MCF 10A (cell line): ENCODE data around the gene SSH2. TPM values are rescaled to one million over a fixed set of nuclear protein-coding genes. Genes with fewer than 3 reads are reported as not detected.
A peak's percentile ranks its signal among the peaks of the same experiment; 100 is the strongest.

Source experiments
- BruUV-seq: library from RNA; stranded (reverse); fragments of 400-500 nt; replicated peaks from 2 replicates; lab custom pipeline; 2021; lab: Mats Ljungman, UMichigan
- CTCF ChIA-PET: fragments of 300-600 bp; sonication (Branson Sonifier 250); formaldehyde crosslinking; extraction: SDS; loops from one replicate; lab custom pipeline; 2021; ENCODE audit warnings: antibody characterized with exemption, inconsistent platforms; lab: Yijun Ruan, JAX
- POLR2A ChIA-PET: fragments of 300-600, 350-650 bp; sonication (Branson Sonifier 250); formaldehyde crosslinking; extraction: SDS; loops from one replicate; lab custom pipeline; 2020; ENCODE audit warnings: antibody characterized with exemption, inconsistent platforms; lab: Yijun Ruan, JAX
- DNase-seq: peaks from one replicate; pipeline ENCODE4 v3.0.0-alpha.2; 2018; ENCODE audit not compliant: unreplicated experiment
- H3K27ac Mint-ChIP-seq: one replicate; pipeline ENCODE4 v1.8.0; 2022; ENCODE audit warnings: mild to moderate bottlenecking, low read depth, mixed read lengths; ENCODE audit not compliant: unreplicated experiment
- H3K27me3 Mint-ChIP-seq: one replicate; pipeline ENCODE4 v1.8.0; 2022; ENCODE audit warnings: mixed read lengths; ENCODE audit not compliant: insufficient read depth, unreplicated experiment
- H3K36me3 Mint-ChIP-seq: one replicate; pipeline ENCODE4 v1.8.0; 2022; ENCODE audit warnings: mild to moderate bottlenecking, moderate library complexity, mixed read lengths; ENCODE audit not compliant: insufficient read depth, unreplicated experiment
- H3K4me1 Mint-ChIP-seq: one replicate; pipeline ENCODE4 v1.8.0; 2022; ENCODE audit warnings: mixed read lengths; ENCODE audit not compliant: insufficient read depth, unreplicated experiment
- H3K4me3 Mint-ChIP-seq: one replicate; pipeline ENCODE4 v1.8.0; 2022; ENCODE audit warnings: mild to moderate bottlenecking, moderate library complexity, mixed read lengths; ENCODE audit not compliant: unreplicated experiment
- H3K9me3 Mint-ChIP-seq: one replicate; pipeline ENCODE4 v1.8.0; 2022; ENCODE audit warnings: mixed read lengths; ENCODE audit not compliant: unreplicated experiment
- CTCF ChIP-seq: fragments of 200-600 bp; IDR thresholded peaks from one replicate; pipeline ENCODE4 v1.8.0; 2022; ENCODE audit warnings: antibody characterized with exemption, mild to moderate bottlenecking; ENCODE audit not compliant: unreplicated experiment
- intact Hi-C: fragments of 100-400 bp; cut with micrococcal nuclease; formaldehyde crosslinking; loops from 2 replicates; pipeline ENCODE4 v1.14.1; 2022
- total RNA-seq: library from RNA; stranded (reverse); gene quantifications from 2 replicates; pipeline ENCODE4 v1.2.3, GENCODE V29; 2022

The SSH2 gene
- total RNA-seq, 1 experiment from 2014 or later, result 21.9 TPM

- TF ChIP-seq CTCF, result peak; percentile 24
- H3K9me3 Mint-ChIP-seq, result no peaks in the 10 kb centered on the region
- no peaks in the 10 kb centered on the region for H3K36me3 Mint-ChIP-seq
- H3K4me1 Mint-ChIP-seq, result peaks cover 27% of the 10 kb centered on the region
- no TSS peak for BruUV-seq
- POLR2A ChIA-PET, result interaction anchor here (1.1 to 1.6 kb wide), 4 partner anchors 13 to 93 kb away, joined by 4 to 6 read pairs (median 5); no protein-coding TSS in a partner anchor
- CTCF ChIA-PET, result interaction anchor here (0.6 to 2.1 kb wide), 21 partner anchors 9 to 248 kb away, joined by 3 to 11 read pairs (median 4); no protein-coding TSS in a partner anchor
- intact Hi-C loops, result no loop called here
- H3K4me3 Mint-ChIP-seq, result no peak overlapping the region
- H3K27me3 Mint-ChIP-seq, result no peaks in the 10 kb centered on the region
- no peak for DNase-seq
- no peak overlapping the region for H3K27ac Mint-ChIP-seq
Measured at GRCh38 chr17:29617481-29618271, 312.4 kb downstream of the SSH2 start.

GRCh38 chr17:29617125-29617480 is 312.9 kb downstream of the SSH2 start:
- Mint-ChIP-seq H3K27ac (no peak overlapping the region), H3K27me3 (no peaks in the 10 kb centered on the region), H3K36me3 (no peaks in the 10 kb centered on the region), H3K9me3 (no peaks in the 10 kb centered on the region), H3K4me1 (peaks cover 24% of the 10 kb centered on the region), H3K4me3 (no peak overlapping the region)
- CTCF ChIA-PET, result interaction anchor here (0.5 to 1.7 kb wide), 11 partner anchors 11 to 247 kb away, joined by 3 to 11 read pairs (median 4); no protein-coding TSS in a partner anchor
- no peak for DNase-seq
- intact Hi-C loops, result no loop called here
- POLR2A ChIA-PET, result interaction anchor here (1.3 to 1.6 kb wide), 2 partner anchors 12 to 22 kb away, joined by 4 to 5 read pairs; no protein-coding TSS in a partner anchor
- peak; percentile 24 for TF ChIP-seq CTCF
- no TSS peak for BruUV-seq

GRCh38 chr17:29616300-29617048 is 313.6 kb downstream of the SSH2 start:
- DNase-seq, result no peak
- BruUV-seq, result no TSS peak
- Mint-ChIP-seq H3K9me3 (no peaks in the 10 kb centered on the region), H3K27ac (no peak overlapping the region), H3K4me3 (no peak overlapping the region), H3K36me3 (no peaks in the 10 kb centered on the region), H3K4me1 (peaks cover 20% of the 10 kb centered on the region), H3K27me3 (no peaks in the 10 kb centered on the region)
- CTCF ChIA-PET, result interaction anchor here (0.5 to 1.7 kb wide), 5 partner anchors 9 to 128 kb away, joined by 3 to 10 read pairs (median 7); no protein-coding TSS in a partner anchor
- intact Hi-C loops, result no loop called here
- TF ChIP-seq CTCF, result no peak
- POLR2A ChIA-PET, result interaction anchor here (1.0 to 1.6 kb wide), 2 partner anchors 9 to 23 kb away, joined by 5 read pairs; no protein-coding TSS in a partner anchor
